ENCODE data around the gene PCDHGC3.
"Not testable (repeated sequence)": the region's sequence is repeated elsewhere in the genome, so short reads cannot be mapped to it uniquely, and the experiment has no call there.

The PCDHGC3 gene

DNA sequence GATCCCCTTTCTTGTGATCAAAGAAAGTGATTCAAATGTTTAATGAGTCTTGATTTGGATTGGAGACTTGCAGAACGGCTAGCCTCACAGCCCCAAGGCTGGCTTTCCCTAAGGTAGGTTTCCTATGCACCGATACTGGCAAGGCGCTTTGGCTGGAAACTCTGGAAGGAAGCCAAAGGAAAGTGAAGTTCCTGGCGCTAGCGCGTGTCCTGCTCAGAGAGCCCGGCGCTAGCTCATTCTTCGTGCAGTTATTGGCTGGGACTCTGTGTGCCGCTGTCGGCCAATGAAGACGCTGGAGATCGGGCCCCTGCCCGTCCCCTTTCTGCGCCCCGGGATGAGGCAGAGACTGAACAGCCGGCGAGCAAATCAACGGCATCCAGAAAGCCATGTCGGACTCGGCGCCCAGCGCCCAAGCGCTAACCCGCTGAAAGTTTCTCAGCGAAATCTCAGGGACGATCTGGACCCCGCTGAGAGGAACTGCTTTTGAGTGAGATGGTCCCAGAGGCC, at the start of gene PCDHGC3:
Gene PCDHGC3, plus strand, starts transcription at position 342 of the 507 bp plus-strand sequence. Its CDS starts 151 bp downstream, at position 493.
- peaks cover 19% of the 10 kb centered on the region for H3K27me3 Mint-ChIP-seq
- peak within 1 kb of the TSS; percentile 92 for H3K4me3 Mint-ChIP-seq
- no peaks in the 10 kb centered on the region for H3K36me3 Mint-ChIP-seq
- no peak for DNase-seq (ENCODE audit: low spot score in 2 of 2)
- peaks cover 16% of the 10 kb centered on the region for H3K4me1 Mint-ChIP-seq
- ATAC-seq (ENCODE audit: low read depth) = peak; percentile 94
- no peaks in the 10 kb centered on the region for H3K9me3 Mint-ChIP-seq
- peak within 1 kb of the TSS; percentile 70 for H3K27ac Mint-ChIP-seq

DNA sequence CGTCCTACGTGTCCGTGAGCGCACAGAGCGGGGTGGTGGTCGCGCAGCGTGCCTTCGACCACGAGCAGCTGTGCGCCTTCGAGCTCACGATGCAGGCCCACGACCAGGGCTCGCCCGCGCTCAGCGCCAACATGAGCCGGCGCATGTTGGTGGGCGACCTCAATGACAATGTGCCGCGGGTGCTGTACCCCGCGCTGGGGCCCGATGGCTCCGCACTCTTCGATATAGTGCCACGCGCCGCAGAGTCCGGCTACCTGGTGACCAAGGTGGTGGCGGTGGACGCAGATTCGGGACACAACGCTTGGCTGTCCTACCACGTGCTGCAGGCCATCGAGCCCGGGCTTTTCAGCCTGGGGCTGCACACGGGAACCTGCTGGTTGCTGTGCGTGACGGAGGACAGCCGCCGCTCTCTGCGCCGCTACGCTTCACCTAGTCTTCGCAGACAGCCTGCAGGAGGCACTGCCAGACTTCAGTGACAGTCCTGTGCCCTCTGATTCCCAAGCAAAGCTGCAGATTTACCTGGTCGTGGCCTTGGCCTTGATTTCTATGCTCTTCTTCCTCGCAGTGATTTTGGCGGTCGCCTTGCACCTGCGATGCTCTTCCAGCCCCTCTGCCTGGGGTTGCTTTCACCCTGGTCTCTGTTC, 47.9 kb upstream of the PCDHGC3 start:
- H3K27me3 Mint-ChIP-seq = peaks cover 16% of the 10 kb centered on the region
- DNase-seq (ENCODE audit: low spot score in 2 of 2) (no peak), ATAC-seq (ENCODE audit: low read depth) (no peak)
- H3K4me3 Mint-ChIP-seq = no peak overlapping the region
- H3K36me3 Mint-ChIP-seq = peaks cover 6% of the 10 kb centered on the region
- peaks cover 6% of the 10 kb centered on the region for H3K4me1 Mint-ChIP-seq
- peaks cover 10% of the 10 kb centered on the region for H3K9me3 Mint-ChIP-seq
- H3K27ac Mint-ChIP-seq = no peak overlapping the region

DNA sequence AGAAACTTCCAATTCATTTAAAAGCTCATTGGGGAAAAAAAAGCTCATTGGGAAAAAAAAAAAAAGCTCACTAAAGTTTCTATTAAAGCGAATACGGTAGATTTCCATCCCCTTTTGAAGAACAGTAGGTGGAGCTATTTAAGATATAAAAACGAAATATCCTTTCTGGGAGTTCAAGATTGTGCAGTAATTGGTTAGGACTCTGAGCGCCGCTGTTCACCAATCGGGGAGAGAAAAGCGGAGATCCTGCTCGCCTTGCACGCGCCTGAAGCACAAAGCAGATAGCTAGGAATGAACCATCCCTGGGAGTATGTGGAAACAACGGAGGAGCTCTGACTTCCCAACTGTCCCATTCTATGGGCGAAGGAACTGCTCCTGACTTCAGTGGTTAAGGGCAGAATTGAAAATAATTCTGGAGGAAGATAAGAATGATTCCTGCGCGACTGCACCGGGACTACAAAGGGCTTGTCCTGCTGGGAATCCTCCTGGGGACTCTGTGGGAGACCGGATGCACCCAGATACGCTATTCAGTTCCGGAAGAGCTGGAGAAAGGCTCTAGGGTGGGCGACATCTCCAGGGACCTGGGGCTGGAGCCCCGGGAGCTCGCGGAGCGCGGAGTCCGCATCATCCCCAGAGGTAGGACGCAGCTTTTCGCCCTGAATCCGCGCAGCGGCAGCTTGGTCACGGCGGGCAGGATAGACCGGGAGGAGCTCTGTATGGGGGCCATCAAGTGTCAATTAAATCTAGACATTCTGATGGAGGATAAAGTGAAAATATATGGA, 45.2 kb upstream of the PCDHGC3 start, which contains the start of gene PCDHGA12:
Gene PCDHGA12, plus strand, starts transcription at position 176 of the 782 bp plus-strand sequence. Its CDS starts 253 bp downstream, at position 429.
- ATAC-seq (ENCODE audit: low read depth) (peak; percentile 83), DNase-seq (ENCODE audit: low spot score in 2 of 2) (peak in 1 of 2 donors; percentile 51)
- Mint-ChIP-seq H3K9me3 (peaks cover 12% of the 10 kb centered on the region), H3K4me3 (peak within 1 kb of the TSS; percentile 91), H3K36me3 (peaks cover 8% of the 10 kb centered on the region), H3K4me1 (peaks cover 6% of the 10 kb centered on the region), H3K27me3 (peaks cover 10% of the 10 kb centered on the region), H3K27ac (peak within 1 kb of the TSS; percentile 74)

DNA sequence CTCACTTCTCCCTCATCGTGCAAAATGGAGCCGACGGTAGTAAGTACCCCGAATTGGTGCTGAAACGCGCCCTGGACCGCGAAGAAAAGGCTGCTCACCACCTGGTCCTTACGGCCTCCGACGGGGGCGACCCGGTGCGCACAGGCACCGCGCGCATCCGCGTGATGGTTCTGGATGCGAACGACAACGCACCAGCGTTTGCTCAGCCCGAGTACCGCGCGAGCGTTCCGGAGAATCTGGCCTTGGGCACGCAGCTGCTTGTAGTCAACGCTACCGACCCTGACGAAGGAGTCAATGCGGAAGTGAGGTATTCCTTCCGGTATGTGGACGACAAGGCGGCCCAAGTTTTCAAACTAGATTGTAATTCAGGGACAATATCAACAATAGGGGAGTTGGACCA, 44.5 kb upstream of the PCDHGC3 start:
- Mint-ChIP-seq H3K27ac (peak overlapping the region; percentile 74), H3K4me1 (peaks cover 6% of the 10 kb centered on the region), H3K9me3 (peaks cover 12% of the 10 kb centered on the region), H3K27me3 (peaks cover 10% of the 10 kb centered on the region), H3K36me3 (peaks cover 8% of the 10 kb centered on the region), H3K4me3 (peak overlapping the region; percentile 91)
- ATAC-seq (ENCODE audit: low read depth) = peak; percentile 61
- DNase-seq (ENCODE audit: low spot score in 2 of 2) = peak in 1 of 2 donors; percentile 52

DNA sequence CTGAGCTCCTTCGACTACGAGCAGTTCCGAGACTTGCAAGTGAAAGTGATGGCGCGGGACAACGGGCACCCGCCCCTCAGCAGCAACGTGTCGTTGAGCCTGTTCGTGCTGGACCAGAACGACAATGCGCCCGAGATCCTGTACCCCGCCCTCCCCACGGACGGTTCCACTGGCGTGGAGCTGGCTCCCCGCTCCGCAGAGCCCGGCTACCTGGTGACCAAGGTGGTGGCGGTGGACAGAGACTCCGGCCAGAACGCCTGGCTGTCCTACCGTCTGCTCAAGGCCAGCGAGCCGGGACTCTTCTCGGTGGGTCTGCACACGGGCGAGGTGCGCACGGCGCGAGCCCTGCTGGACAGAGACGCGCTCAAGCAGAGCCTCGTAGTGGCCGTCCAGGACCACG, 43.5 kb upstream of the PCDHGC3 start:
- not testable (repeated sequence) for H3K36me3 Mint-ChIP-seq; ATAC-seq (ENCODE audit: low read depth); H3K4me1 Mint-ChIP-seq; DNase-seq (ENCODE audit: low spot score in 2 of 2); H3K9me3 Mint-ChIP-seq
- peaks cover 10% of the 10 kb centered on the region for H3K27me3 Mint-ChIP-seq
- peak overlapping the region; percentile 24 for H3K27ac Mint-ChIP-seq
- H3K4me3 Mint-ChIP-seq = peak overlapping the region; percentile 91

DNA sequence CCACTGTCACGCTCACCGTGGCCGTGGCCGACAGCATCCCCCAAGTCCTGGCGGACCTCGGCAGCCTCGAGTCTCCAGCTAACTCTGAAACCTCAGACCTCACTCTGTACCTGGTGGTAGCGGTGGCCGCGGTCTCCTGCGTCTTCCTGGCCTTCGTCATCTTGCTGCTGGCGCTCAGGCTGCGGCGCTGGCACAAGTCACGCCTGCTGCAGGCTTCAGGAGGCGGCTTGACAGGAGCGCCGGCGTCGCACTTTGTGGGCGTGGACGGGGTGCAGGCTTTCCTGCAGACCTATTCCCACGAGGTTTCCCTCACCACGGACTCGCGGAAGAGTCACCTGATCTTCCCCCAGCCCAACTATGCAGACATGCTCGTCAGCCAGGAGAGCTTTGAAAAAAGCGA, 43.0 kb upstream of the PCDHGC3 start:
- H3K27me3 Mint-ChIP-seq = peaks cover 10% of the 10 kb centered on the region
- H3K4me1 Mint-ChIP-seq; H3K4me3 Mint-ChIP-seq; H3K9me3 Mint-ChIP-seq; DNase-seq (ENCODE audit: low spot score in 2 of 2); ATAC-seq (ENCODE audit: low read depth); H3K36me3 Mint-ChIP-seq: not testable (repeated sequence)
- H3K27ac Mint-ChIP-seq = peak overlapping the region; percentile 18

DNA sequence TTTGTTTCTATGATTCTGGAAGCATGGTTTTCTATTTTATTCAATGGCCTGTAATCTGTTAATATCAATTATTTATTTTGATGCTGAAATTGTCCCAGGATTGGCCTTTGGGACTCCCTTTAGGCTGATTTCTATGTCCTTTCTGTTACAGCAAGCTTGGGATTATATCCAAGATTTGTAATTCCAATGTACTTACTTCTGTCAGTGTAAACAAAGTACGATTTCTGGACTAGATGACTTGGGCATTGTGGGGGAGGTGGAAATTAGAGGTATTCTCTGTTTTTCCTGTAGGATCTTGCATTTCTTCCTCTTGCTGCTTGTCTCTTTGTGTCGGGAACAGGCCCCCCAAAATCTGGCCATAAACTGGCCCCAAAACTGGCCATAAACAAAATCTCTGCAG, 41.8 kb upstream of the PCDHGC3 start:
- Mint-ChIP-seq H3K36me3 (peaks cover 5% of the 10 kb centered on the region), H3K27me3 (peaks cover 8% of the 10 kb centered on the region), H3K4me3 (no peak overlapping the region), H3K4me1 (peaks cover 6% of the 10 kb centered on the region), H3K27ac (no peak overlapping the region), H3K9me3 (peaks cover 10% of the 10 kb centered on the region)
- ATAC-seq (ENCODE audit: low read depth) = no peak
- no peak for DNase-seq (ENCODE audit: low spot score in 2 of 2)

DNA sequence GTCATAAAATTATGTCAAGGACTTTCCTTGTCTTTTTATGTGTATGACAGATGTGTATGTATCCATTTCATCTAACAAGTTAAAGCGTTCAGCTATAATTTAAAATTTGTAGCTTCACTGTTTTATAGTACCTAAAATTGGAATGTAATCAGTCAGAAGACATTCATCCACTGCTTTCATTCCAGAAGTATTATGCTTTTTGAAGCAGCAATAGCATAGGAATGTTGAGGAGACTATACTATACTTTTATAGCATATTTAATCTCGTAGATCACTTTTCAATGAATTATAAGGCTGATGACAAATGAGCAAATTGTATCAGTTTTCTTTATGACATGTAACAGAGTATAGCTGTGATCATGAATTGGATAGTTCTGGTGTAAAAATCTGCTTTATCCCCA, 38.5 kb upstream of the PCDHGC3 start:
- no peaks in the 10 kb centered on the region for H3K27me3 Mint-ChIP-seq
- peaks cover 7% of the 10 kb centered on the region for H3K36me3 Mint-ChIP-seq
- H3K27ac Mint-ChIP-seq = no peak overlapping the region
- H3K9me3 Mint-ChIP-seq = peaks cover 6% of the 10 kb centered on the region
- H3K4me1 Mint-ChIP-seq = no peaks in the 10 kb centered on the region
- no peak for ATAC-seq (ENCODE audit: low read depth)
- H3K4me3 Mint-ChIP-seq = no peak overlapping the region
- no peak for DNase-seq (ENCODE audit: low spot score in 2 of 2)

DNA sequence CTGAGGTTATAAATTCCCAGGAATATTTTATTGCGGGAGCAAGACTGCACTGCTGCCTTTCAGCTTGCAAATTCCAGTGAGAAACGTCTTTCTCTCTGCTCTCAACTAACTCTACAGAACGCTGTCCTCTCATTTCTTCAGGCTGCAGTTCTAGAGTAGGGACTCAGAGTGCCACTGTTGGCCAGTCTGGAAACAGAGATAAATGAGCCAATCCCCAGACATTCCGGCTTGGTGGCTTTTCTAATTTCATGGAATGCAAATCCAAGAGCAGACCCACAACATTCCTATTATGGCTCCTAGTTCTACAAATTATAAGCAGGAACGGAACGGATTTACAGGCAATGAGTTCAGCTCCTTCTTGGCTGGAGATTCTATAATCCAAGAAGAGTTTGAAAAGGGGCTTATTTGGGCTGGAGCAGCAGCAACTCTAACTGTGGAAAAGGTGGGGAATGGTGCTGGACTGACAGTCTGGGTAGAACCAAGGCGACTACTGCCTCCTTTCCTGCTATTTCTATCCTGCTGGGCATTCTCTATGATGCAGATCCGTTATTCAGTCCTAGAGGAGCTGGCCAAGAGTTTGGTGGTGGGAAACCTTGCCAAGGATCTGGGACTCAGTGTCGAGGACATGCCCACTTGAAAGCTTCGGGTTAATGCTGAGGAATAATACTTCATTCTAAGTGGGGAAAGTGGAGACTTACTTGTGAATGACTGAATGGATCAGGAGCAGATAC, 36.2 kb upstream of the PCDHGC3 start:
- Mint-ChIP-seq H3K4me1 (no peaks in the 10 kb centered on the region), H3K36me3 (peaks cover 2% of the 10 kb centered on the region), H3K4me3 (no peak overlapping the region), H3K27me3 (peaks cover under 1% of the 10 kb centered on the region), H3K9me3 (peaks cover 5% of the 10 kb centered on the region), H3K27ac (no peak overlapping the region)
- no peak for DNase-seq (ENCODE audit: low spot score in 2 of 2)
- ATAC-seq (ENCODE audit: low read depth) = no peak

DNA sequence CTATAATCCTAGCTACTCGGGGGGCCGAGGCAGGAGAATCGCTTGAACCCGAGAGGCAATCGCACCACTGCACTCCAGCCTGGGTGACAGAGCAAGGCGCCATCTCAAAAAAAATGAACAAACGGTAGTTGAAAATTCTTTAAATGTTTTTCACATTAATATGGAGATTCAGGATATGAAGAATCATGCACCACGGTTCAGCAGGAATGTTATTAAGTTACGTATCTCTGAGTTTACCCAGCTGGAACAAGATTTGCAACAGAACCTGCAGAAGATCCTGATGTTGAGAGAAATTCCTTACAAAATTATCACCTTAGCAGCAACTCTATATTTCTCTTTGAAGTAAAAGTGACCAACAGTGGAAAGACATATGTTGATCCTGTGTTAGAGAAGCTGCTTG, 35.4 kb upstream of the PCDHGC3 start:
- no peak for DNase-seq (ENCODE audit: low spot score in 2 of 2)
- H3K27ac Mint-ChIP-seq = no peak overlapping the region
- peaks cover 2% of the 10 kb centered on the region for H3K27me3 Mint-ChIP-seq
- H3K9me3 Mint-ChIP-seq = peaks cover 5% of the 10 kb centered on the region
- ATAC-seq (ENCODE audit: low read depth) = no peak
- no peak overlapping the region for H3K4me3 Mint-ChIP-seq
- peaks cover 2% of the 10 kb centered on the region for H3K36me3 Mint-ChIP-seq
- no peaks in the 10 kb centered on the region for H3K4me1 Mint-ChIP-seq

DNA sequence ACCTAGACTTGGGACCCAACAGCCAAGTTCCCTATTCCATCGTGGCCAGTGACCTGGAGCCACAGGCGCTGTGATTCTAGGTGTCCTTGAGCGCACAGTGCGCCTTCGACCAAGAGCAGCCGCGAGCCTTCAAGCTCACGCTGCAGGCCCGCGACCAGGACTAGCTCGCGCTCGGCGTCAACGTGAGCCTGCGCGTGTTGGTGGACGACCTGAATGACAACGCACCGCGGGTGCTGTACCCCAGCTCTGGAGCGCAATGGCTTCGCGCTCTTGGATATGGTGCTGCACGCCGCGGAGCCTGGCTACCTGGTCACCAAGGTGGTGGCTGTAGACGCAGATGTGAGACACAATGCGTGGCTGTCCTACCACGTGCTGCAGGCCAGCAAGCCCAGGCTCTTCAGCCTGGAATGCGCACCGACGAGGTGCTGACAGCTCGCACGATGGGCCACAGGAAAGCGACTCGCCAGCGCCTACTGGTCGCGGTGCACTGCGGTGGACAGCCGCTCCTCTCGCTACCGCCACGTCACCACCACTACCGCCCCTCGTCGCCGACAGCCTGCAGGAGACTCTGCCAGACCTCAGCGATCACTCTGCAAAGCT, 34.1 kb upstream of the PCDHGC3 start:
- no peak for DNase-seq (ENCODE audit: low spot score in 2 of 2)
- peaks cover 2% of the 10 kb centered on the region for H3K27me3 Mint-ChIP-seq
- ATAC-seq (ENCODE audit: low read depth) = no peak
- peaks cover 2% of the 10 kb centered on the region for H3K36me3 Mint-ChIP-seq
- H3K27ac Mint-ChIP-seq = no peak overlapping the region
- peaks cover 5% of the 10 kb centered on the region for H3K9me3 Mint-ChIP-seq
- no peaks in the 10 kb centered on the region for H3K4me1 Mint-ChIP-seq
- H3K4me3 Mint-ChIP-seq = no peak overlapping the region

DNA sequence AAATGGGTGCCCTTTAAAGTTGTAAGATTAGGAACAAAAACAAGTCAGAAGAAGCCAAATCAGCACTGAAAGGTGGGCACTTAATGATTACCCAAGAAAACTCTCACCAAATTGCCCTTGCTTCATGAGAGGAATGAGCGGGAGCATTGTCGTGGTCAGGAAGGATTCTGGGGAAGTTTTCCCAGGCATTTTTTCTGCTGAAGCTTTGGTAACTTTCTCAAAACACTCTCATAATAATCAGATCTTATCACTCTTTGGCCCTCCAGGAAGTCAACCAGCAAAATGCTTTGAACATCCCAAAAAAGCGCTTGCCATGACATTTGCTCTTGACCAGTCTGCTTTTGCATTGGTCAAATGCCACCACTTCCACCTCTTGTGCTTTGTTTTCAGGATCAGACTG, 10.4 kb upstream of the PCDHGC3 start:
- Mint-ChIP-seq H3K27me3 (peaks cover 3% of the 10 kb centered on the region), H3K9me3 (peaks cover 3% of the 10 kb centered on the region), H3K4me1 (no peaks in the 10 kb centered on the region), H3K36me3 (peaks cover 2% of the 10 kb centered on the region), H3K27ac (no peak overlapping the region), H3K4me3 (no peak overlapping the region)
- no peak for DNase-seq (ENCODE audit: low spot score in 2 of 2)
- ATAC-seq (ENCODE audit: low read depth) = no peak

DNA sequence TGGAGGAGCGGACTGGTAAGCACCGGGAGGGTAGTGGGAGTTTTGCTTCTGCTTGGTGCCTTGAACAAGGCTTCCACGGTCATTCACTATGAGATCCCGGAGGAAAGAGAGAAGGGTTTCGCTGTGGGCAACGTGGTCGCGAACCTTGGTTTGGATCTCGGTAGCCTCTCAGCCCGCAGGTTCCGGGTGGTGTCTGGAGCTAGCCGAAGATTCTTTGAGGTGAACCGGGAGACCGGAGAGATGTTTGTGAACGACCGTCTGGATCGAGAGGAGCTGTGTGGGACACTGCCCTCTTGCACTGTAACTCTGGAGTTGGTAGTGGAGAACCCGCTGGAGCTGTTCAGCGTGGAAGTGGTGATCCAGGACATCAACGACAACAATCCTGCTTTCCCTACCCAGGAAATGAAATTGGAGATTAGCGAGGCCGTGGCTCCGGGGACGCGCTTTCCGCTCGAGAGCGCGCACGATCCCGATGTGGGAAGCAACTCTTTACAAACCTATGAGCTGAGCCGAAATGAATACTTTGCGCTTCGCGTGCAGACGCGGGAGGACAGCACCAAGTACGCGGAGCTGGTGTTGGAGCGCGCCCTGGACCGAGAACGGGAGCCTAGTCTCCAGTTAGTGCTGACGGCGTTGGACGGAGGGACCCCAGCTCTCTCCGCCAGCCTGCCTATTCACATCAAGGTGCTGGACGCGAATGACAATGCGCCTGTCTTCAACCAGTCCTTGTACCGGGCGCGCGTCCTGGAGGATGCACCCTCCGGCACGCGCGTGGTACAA, 556 bp downstream of the PCDHGC3 start:
- DNase-seq (ENCODE audit: low spot score in 2 of 2) = no peak
- Mint-ChIP-seq H3K36me3 (no peaks in the 10 kb centered on the region), H3K4me1 (peaks cover 16% of the 10 kb centered on the region), H3K9me3 (no peaks in the 10 kb centered on the region), H3K27ac (peak overlapping the region; percentile 70), H3K27me3 (peaks cover 21% of the 10 kb centered on the region), H3K4me3 (peak overlapping the region; percentile 92)
- peak; percentile 31 for ATAC-seq (ENCODE audit: low read depth)

Measured in memory B cell (primary cell).